Measurements from ENCODE around the gene CEBPA. TPM values are rescaled to one million over a fixed set of nuclear protein-coding genes. Genes with fewer than 3 reads are reported as not detected.

The CEBPA gene
- total and polyA plus RNA-seq, 2 experiments from 2014 or later = 0.50 to 2.6 TPM

GRCh38 chr19:33269016-33269415 is 33.3 kb downstream of the CEBPA start:
- TF ChIP-seq EZH2 (IDR thresholded peaks at IDR 0.05; ENCODE audit: low read depth, unreplicated experiment) (no peak), POLR2AphosphoS5 (IDR thresholded peaks at IDR 0.05; ENCODE audit: low read depth) (no peak)

GRCh38 chr19:33268162-33268991 is 34.0 kb downstream of the CEBPA start:
- no peaks in the 10 kb centered on the region for H3K79me2 ChIP-seq (replicated peaks; ENCODE audit: insufficient read depth)
- no peak overlapping the region for H3K4me3 Mint-ChIP-seq
- H4K20me1 ChIP-seq (replicated peaks; ENCODE audit: insufficient read depth) = no peaks in the 10 kb centered on the region
- peaks cover 7% of the 10 kb centered on the region for H3K4me1 Mint-ChIP-seq
- H3K9me3 Mint-ChIP-seq = no peaks in the 10 kb centered on the region
- ATAC-seq = no peak
- H2AFZ ChIP-seq = no peak overlapping the region
- H3K9me2 ChIP-seq (ENCODE audit: insufficient read depth) = no peaks in the 10 kb centered on the region
- H3K4me2 ChIP-seq = no peak overlapping the region
- no peaks in the 10 kb centered on the region for H3K36me3 Mint-ChIP-seq (ENCODE audit: low read depth)
- TF ChIP-seq STAT1 (IDR thresholded peaks at IDR 0.05; ENCODE audit: unreplicated experiment) = no peak
- no peak for TF ChIP-seq ZNF331 (CRISPR knock-in tag; IDR thresholded peaks at IDR 0.05; ENCODE audit: low read depth)
- no peak for TF ChIP-seq ZNF114 (CRISPR knock-in tag; IDR thresholded peaks at IDR 0.05)
- TF ChIP-seq, protein P1, sequence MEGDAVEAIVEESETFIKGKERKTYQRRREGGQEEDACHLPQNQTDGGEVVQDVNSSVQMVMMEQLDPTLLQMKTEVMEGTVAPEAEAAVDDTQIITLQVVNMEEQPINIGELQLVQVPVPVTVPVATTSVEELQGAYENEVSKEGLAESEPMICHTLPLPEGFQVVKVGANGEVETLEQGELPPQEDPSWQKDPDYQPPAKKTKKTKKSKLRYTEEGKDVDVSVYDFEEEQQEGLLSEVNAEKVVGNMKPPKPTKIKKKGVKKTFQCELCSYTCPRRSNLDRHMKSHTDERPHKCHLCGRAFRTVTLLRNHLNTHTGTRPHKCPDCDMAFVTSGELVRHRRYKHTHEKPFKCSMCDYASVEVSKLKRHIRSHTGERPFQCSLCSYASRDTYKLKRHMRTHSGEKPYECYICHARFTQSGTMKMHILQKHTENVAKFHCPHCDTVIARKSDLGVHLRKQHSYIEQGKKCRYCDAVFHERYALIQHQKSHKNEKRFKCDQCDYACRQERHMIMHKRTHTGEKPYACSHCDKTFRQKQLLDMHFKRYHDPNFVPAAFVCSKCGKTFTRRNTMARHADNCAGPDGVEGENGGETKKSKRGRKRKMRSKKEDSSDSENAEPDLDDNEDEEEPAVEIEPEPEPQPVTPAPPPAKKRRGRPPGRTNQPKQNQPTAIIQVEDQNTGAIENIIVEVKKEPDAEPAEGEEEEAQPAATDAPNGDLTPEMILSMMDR (conservative IDR thresholded peaks at IDR 0.05; ENCODE audit: low read depth in 2 of 2) = no peak
- H3K4me1 ChIP-seq (ENCODE audit: insufficient read depth) = no peaks in the 10 kb centered on the region
- H3K36me3 ChIP-seq (ENCODE audit: insufficient read depth) = no peaks in the 10 kb centered on the region
- H3K27me3 Mint-ChIP-seq (ENCODE audit: insufficient read depth, low read depth, poor library complexity) = peaks cover 15% of the 10 kb centered on the region
- no peak overlapping the region for H3K27ac ChIP-seq (ENCODE audit: low read depth)
- no peak overlapping the region for H3K4me3 ChIP-seq
- no peak overlapping the region for H3K27ac Mint-ChIP-seq
- H3F3A ChIP-seq (replicated peaks; ENCODE audit: low read depth) = no peaks in the 10 kb centered on the region
- no peak for DNase-seq (ENCODE audit: low spot score)
- H3K27me3 ChIP-seq (ENCODE audit: insufficient read depth) = no peaks in the 10 kb centered on the region

More at GRCh38 chr19:33269016-33269415, 33.3 kb downstream of the CEBPA start:
- Histone ChIP-seq H3K9me2 (ENCODE audit: insufficient read depth) (no peaks in the 10 kb centered on the region), H4K20me1 (replicated peaks; ENCODE audit: insufficient read depth) (no peaks in the 10 kb centered on the region), H2AFZ (no peak overlapping the region), H3K4me2 (no peak overlapping the region), H3K27me3 (ENCODE audit: insufficient read depth) (no peaks in the 10 kb centered on the region), H3K27ac (ENCODE audit: low read depth) (no peak overlapping the region), H3F3A (replicated peaks; ENCODE audit: low read depth) (no peaks in the 10 kb centered on the region), H3K4me1 (ENCODE audit: insufficient read depth) (no peaks in the 10 kb centered on the region), H3K4me3 (no peak overlapping the region), H3K36me3 (ENCODE audit: insufficient read depth) (no peaks in the 10 kb centered on the region), H3K79me2 (replicated peaks; ENCODE audit: insufficient read depth) (no peaks in the 10 kb centered on the region)
- Mint-ChIP-seq H3K27ac (no peak overlapping the region), H3K9me3 (no peaks in the 10 kb centered on the region), H3K36me3 (ENCODE audit: low read depth) (no peaks in the 10 kb centered on the region), H3K4me1 (peaks cover 9% of the 10 kb centered on the region), H3K4me3 (no peak overlapping the region), H3K27me3 (ENCODE audit: insufficient read depth, low read depth, poor library complexity) (peaks cover 15% of the 10 kb centered on the region)
- ATAC-seq = peak; percentile 11; the same call in 1 of the 3 replicates
- DNase-seq (ENCODE audit: low spot score) = no peak

GRCh38 chr19:33267706-33268105 is 34.6 kb downstream of the CEBPA start:
- no peak overlapping the region for H3K4me3 ChIP-seq
- Mint-ChIP-seq H3K9me3 (no peaks in the 10 kb centered on the region; the same call in 2 of the 3 replicates), H3K27me3 (ENCODE audit: insufficient read depth, low read depth, poor library complexity) (peaks cover 13% of the 10 kb centered on the region), H3K4me1 (peaks cover under 1% of the 10 kb centered on the region; the same call in 1 of the 3 replicates), H3K36me3 (ENCODE audit: low read depth) (no peaks in the 10 kb centered on the region; the same call in 2 of the 3 replicates), H3K27ac (no peak overlapping the region), H3K4me3 (no peak overlapping the region)
- H3K79me2 ChIP-seq (replicated peaks; ENCODE audit: insufficient read depth) = no peaks in the 10 kb centered on the region
- no peaks in the 10 kb centered on the region for H3K27me3 ChIP-seq (ENCODE audit: insufficient read depth)
- no peaks in the 10 kb centered on the region for H3K9me2 ChIP-seq (ENCODE audit: insufficient read depth)
- no peak overlapping the region for H2AFZ ChIP-seq
- no peaks in the 10 kb centered on the region for H3K4me1 ChIP-seq (ENCODE audit: insufficient read depth)
- no peaks in the 10 kb centered on the region for H3F3A ChIP-seq (replicated peaks; ENCODE audit: low read depth)
- H3K27ac ChIP-seq (ENCODE audit: low read depth) = no peak overlapping the region
- H4K20me1 ChIP-seq (replicated peaks; ENCODE audit: insufficient read depth) = no peaks in the 10 kb centered on the region
- ATAC-seq = no peak
- H3K4me2 ChIP-seq = no peak overlapping the region
- H3K36me3 ChIP-seq (ENCODE audit: insufficient read depth) = no peaks in the 10 kb centered on the region
- DNase-seq (ENCODE audit: low spot score) = no peak
- TF ChIP-seq ZNF331 (CRISPR knock-in tag; IDR thresholded peaks at IDR 0.05; ENCODE audit: low read depth) (no peak), REST (IDR thresholded peaks at IDR 0.05; ENCODE audit: unreplicated experiment) (no peak), STAT1 (IDR thresholded peaks at IDR 0.05; ENCODE audit: unreplicated experiment) (no peak), NANOG (IDR thresholded peaks at IDR 0.05; ENCODE audit: borderline replicate concordance) (no peak), EZH2phosphoT487 (IDR thresholded peaks at IDR 0.05; ENCODE audit: unreplicated experiment) (no peak)
- TF ChIP-seq, protein P1 (conservative IDR thresholded peaks at IDR 0.05; ENCODE audit: low read depth in 2 of 2) = no peak

Measured in GM23338 (cell line).